Muscle layer of duodenum (tissue), 2 donors: ENCODE results near the gene AIP.

Experiments used
- H3K27ac ChIP-seq: one replicate; pipeline ENCODE4 v1.7.0; 2013; ENCODE audit warnings: mild to moderate bottlenecking, low read length
- H3K27me3 ChIP-seq: one replicate; pipeline ENCODE4 v1.7.0; 2013; ENCODE audit warnings: low read depth, mild to moderate bottlenecking, control low read depth, low read length
- H3K36me3 ChIP-seq, 2 donors: one replicate each; pipeline ENCODE4 v1.7.0; 2013; ENCODE audit warnings: low read length in 2 of 2, control low read depth in 1 of 2, mild to moderate bottlenecking in 1 of 2; ENCODE audit not compliant: insufficient read depth in 2 of 2, control insufficient read depth in 1 of 2
- H3K4me1 ChIP-seq, 2 donors: one replicate each; pipeline ENCODE4 v1.7.0; 2013; ENCODE audit warnings: low read length in 2 of 2, mild to moderate bottlenecking in 2 of 2, control low read depth in 1 of 2, moderate library complexity in 1 of 2; ENCODE audit not compliant: insufficient read depth in 2 of 2, control insufficient read depth in 1 of 2
- H3K4me3 ChIP-seq, 2 donors: one replicate each; pipeline ENCODE4 v1.7.0; 2013; ENCODE audit warnings: low read length in 2 of 2, low read depth in 1 of 2, mild to moderate bottlenecking in 1 of 2
- H3K9me3 ChIP-seq, 2 donors: one replicate each; pipeline ENCODE4 v1.7.0; 2013; ENCODE audit warnings: low read length in 2 of 2, control low read depth in 1 of 2, mild to moderate bottlenecking in 1 of 2; ENCODE audit not compliant: control insufficient read depth in 1 of 2
- donor health status: healthy.

AIP gene

GRCh38 chr11:67451658-67451976 is 31.2 kb upstream of the AIP start:
- no peak overlapping the region for H3K27ac ChIP-seq
- H3K4me1 ChIP-seq, result no peaks in the 10 kb centered on the region
- no peak overlapping the region for H3K4me3 ChIP-seq
- no peaks in the 10 kb centered on the region for H3K9me3 ChIP-seq
- H3K36me3 ChIP-seq, result no peaks in the 10 kb centered on the region
- no peaks in the 10 kb centered on the region for H3K27me3 ChIP-seq

DNA sequence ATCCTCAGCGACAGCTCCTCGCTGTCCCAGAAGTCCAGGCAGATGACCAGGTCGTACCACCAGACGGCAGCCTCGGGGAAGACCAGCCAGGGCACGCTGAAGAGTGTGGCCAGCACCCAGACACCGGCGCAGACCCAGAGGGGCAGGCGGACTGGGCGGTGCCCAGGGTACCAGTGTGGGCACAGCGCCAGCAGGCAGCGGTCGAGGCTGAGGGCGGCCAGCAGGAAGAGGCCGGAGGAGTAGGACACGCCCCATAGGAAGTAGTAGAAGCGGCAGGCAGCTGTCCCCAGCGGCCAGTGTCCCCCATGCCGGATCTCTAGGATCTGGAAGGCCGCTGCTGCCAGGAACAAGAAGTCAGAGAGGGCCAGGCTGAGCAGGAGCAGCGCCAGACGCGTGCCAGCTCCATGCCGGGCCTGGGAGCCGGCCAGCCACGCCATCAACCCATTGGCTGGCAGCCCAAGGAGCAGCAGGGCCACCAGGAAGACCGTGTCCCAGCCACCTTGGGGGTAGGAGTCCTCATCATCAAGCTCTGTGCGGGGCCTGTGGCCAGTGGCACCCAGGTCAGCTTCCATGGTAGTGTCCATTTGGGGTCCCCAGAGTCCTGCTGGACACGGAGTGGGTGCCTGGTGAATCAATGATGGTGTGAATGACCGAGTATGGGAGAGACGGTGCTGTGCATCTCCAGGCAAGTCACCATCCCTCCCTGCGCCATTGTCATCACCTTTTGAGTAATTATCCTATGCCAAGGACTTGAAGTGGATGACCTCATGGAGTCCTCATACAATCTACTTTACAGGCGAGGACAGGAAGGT is 30.5 kb upstream of the AIP start, which contains the start of gene GPR152:
Gene GPR152 (minus strand): TSS at position 589 of the 812 bp plus-strand sequence. CDS start 5 bp downstream, at position 584.
- H3K9me3 ChIP-seq, result no peaks in the 10 kb centered on the region
- no peaks in the 10 kb centered on the region for H3K36me3 ChIP-seq
- no peaks in the 10 kb centered on the region for H3K27me3 ChIP-seq
- H3K27ac ChIP-seq, result no peak within 1 kb of the TSS
- no peaks in the 10 kb centered on the region for H3K4me1 ChIP-seq
- H3K4me3 ChIP-seq, result no peak within 1 kb of the TSS

- no peaks in the 10 kb centered on the region for H3K4me1 ChIP-seq
- no peaks in the 10 kb centered on the region for H3K27me3 ChIP-seq
- no peaks in the 10 kb centered on the region for H3K36me3 ChIP-seq
- no peaks in the 10 kb centered on the region for H3K9me3 ChIP-seq
- no peak overlapping the region for H3K4me3 ChIP-seq
- no peak overlapping the region for H3K27ac ChIP-seq
These were observed 28.8 kb upstream of the AIP start for GRCh38 chr11:67453816-67454732.

- no peaks in the 10 kb centered on the region for H3K9me3 ChIP-seq
These were observed 27.8 kb upstream of the AIP start, which contains the start of gene CABP4 for GRCh38 chr11:67455054-67455453. CABP4 (plus strand) TSS chr11:67455354; CDS start chr11:67455424, 70 bp downstream.

GRCh38 chr11:67456068-67456705 is 26.6 kb upstream of the AIP start:
- H3K27me3 ChIP-seq, result no peaks in the 10 kb centered on the region
- H3K4me1 ChIP-seq, result no peaks in the 10 kb centered on the region
- no peak overlapping the region for H3K27ac ChIP-seq
- H3K4me3 ChIP-seq, result no peak overlapping the region
- no peaks in the 10 kb centered on the region for H3K9me3 ChIP-seq
- no peaks in the 10 kb centered on the region for H3K36me3 ChIP-seq

More at GRCh38 chr11:67455054-67455453, 27.8 kb upstream of the AIP start, which contains the start of gene CABP4:
- no peaks in the 10 kb centered on the region for H3K27me3 ChIP-seq
- no peaks in the 10 kb centered on the region for H3K4me1 ChIP-seq
- no peaks in the 10 kb centered on the region for H3K36me3 ChIP-seq
- H3K4me3 ChIP-seq, result no peak within 1 kb of the TSS
- no peak within 1 kb of the TSS for H3K27ac ChIP-seq

GRCh38 chr11:67457453-67457852 is 25.4 kb upstream of the AIP start:
- H3K9me3 ChIP-seq, result no peaks in the 10 kb centered on the region
- no peak overlapping the region for H3K27ac ChIP-seq
- no peak overlapping the region for H3K4me3 ChIP-seq
- H3K4me1 ChIP-seq, result no peaks in the 10 kb centered on the region
- H3K36me3 ChIP-seq, result no peaks in the 10 kb centered on the region
- H3K27me3 ChIP-seq, result no peaks in the 10 kb centered on the region

- Histone ChIP-seq H3K4me1 (no peaks in the 10 kb centered on the region), H3K36me3 (no peaks in the 10 kb centered on the region), H3K27me3 (no peaks in the 10 kb centered on the region), H3K27ac (no peak overlapping the region), H3K4me3 (no peak overlapping the region), H3K9me3 (no peaks in the 10 kb centered on the region)
These were observed 24.6 kb upstream of the AIP start for GRCh38 chr11:67458266-67458665.

DNA sequence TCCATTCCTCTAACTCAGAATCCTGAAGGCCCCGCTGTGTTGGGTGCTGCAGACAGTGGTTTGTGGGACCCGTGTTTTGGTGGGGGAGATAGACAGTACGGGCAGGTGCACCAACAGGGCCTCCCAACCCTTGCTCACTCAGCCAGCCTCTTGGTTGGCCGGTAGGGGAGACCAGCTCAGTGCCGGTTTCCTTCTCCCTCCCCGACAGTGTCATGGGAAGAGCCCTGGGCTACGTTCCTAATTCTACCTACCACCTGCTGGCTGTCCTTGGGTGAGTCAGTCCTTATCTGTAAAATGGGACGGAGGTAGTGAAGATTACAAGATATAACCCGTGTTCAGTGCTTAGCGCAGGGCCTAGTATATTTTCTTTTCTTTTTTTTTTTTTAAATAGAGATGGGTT is 19.6 kb upstream of the AIP start:
- Histone ChIP-seq H3K4me1 (peaks cover 5 to 31% of the 10 kb centered on the region in 2 donors), H3K4me3 (no peak overlapping the region), H3K27ac (no peak overlapping the region), H3K9me3 (no peaks in the 10 kb centered on the region), H3K36me3 (no peaks in the 10 kb centered on the region), H3K27me3 (no peaks in the 10 kb centered on the region)

DNA sequence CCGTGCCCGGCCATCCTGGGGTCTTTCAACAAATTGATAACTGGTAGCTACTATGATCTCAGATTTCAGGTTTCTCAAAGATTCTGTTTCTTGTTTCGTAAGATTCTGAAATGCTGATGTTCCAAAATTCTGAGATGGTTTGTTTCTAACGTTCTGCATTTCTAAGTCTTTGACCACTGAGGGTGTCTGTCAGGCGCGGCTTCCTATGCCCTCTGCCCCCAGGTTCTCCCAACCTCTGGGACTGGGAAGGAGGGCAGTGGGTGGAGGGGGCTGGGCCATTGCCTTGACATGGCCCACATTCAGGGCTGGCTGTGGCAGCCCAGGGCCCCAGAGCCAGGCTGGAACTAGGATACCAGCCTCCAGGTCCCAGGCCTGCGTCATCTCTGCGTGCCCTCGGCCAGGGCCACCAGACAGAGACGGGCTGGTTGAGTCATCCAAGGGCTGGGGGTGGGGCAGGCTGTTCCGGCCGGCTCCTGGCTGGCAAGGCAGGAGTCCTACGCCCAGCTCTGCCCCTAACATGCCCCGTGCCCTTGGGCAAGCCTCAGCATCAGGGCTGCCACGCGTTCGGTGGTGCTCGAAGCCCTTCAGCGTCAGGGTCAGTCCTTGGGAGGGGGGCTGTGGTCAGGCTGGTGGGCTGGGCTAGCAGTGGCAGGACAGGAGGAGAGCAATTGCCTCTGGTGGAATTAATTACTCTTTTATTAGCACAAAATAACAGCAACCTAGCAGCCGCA is 19.0 kb upstream of the AIP start:
- H3K27me3 ChIP-seq, result no peaks in the 10 kb centered on the region
- H3K4me3 ChIP-seq, result peak overlapping the region; percentile 64 to 65
- H3K36me3 ChIP-seq, result no peaks in the 10 kb centered on the region
- H3K9me3 ChIP-seq, result no peaks in the 10 kb centered on the region
- peaks cover 6 to 33% of the 10 kb centered on the region in 2 donors for H3K4me1 ChIP-seq
- peak overlapping the region; percentile 74 for H3K27ac ChIP-seq

DNA sequence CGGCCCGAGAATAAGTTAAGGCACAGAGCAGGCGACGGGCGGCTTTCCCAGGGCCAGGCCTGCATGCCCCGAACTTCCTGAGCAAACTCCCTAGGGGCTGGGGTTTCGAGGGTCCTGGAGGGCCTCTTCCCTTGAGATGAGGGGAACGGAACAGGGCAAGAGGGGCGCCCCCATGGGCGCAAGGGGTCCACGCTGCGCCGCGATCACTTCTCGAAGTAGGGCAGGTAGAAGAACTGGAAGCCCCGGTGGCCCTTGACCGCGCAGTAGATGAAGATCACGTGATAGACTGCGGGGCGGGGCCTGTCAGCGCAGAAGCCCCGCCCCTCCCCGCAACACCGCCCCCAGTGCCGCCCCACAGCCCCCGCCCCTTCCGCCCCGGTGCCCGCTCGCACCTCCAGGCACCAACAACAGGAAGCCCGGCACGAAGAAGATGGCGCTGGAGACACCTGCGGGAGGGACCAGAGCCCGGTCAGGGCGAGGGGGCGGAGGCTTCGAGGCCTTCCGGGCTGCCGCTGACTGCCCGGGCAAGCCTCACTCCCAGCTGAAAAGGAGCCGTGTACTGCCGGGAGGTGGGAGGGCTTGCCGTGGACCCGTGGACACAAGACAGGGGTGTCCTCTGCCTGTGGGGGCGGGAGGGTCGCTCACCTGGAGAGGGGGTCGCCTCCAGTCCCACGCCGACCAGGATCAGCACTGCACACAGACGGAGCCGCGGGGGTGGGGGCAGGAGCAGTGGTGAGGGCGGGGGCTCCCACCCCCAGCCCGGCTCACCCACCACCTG is 18.2 kb upstream of the AIP start:
- H3K36me3 ChIP-seq, result no peaks in the 10 kb centered on the region
- H3K4me3 ChIP-seq, result peak overlapping the region; percentile 64 to 65
- peak overlapping the region; percentile 89 for H3K27ac ChIP-seq
- peaks cover 6 to 34% of the 10 kb centered on the region in 2 donors for H3K4me1 ChIP-seq
- no peaks in the 10 kb centered on the region for H3K27me3 ChIP-seq
- no peaks in the 10 kb centered on the region for H3K9me3 ChIP-seq
